Right lobe of liver (tissue), 4 donors: ENCODE data around the gene CC2D1A.

Source experiments
- CTCF ChIP-seq, 4 donors: fragments of 200-600 bp in 3 of 4; fragments of 450-650 bp in 1 of 4; IDR thresholded peaks; one replicate each; pipeline versions ENCODE4 v1.5.1 to v1.8.0; 2016 to 2022; ENCODE audit warnings: antibody characterized with exemption in 4 of 4, mild to moderate bottlenecking in 2 of 4
- POLR2A ChIP-seq: fragments of 450-650 bp; IDR thresholded peaks from one replicate; pipeline ENCODE4 v1.6.1; 2017; ENCODE audit warnings: antibody characterized with exemption, mild to moderate bottlenecking
- donor health status: DM: no; HTN: no; CAD: no.
- donor health status: DM: no; HTN: no; CAD: no.
- donor health status: DM: no; HTN: yes; CAD: no.

- TF ChIP-seq POLR2A = no peak
- no peak for TF ChIP-seq CTCF (IDR thresholded peaks at IDR 0.05)
Measured at GRCh38 chr19:13892870-13893269, 13.1 kb upstream of the CC2D1A start.
